A549 (cell line): Measurements from ENCODE around the gene MRPS9.

Source experiments
- EP300 ChIP-seq, 2 experiments: fragments of >200 bp; sonication (Bioruptor Twin); formaldehyde crosslinking; IDR thresholded peaks; 2 replicates in 1 of 2; 3 replicates in 1 of 2; pipeline ENCODE4 v1.6.1; 2016 to 2017
- ESRRA ChIP-seq: fragments of 150-350 bp; IDR thresholded peaks from 2 replicates; pipeline ENCODE4 v1.6.1; 2014; ENCODE audit warnings: mild to moderate bottlenecking, low read length, borderline replicate concordance
- GATA3 ChIP-seq: IDR thresholded peaks from 2 replicates; pipeline ENCODE4 v1.6.1; 2012; ENCODE audit warnings: borderline replicate concordance
- HOXA7 ChIP-seq: fragments of 250-450 bp; sonication (Bioruptor Pico); IDR thresholded peaks from 2 replicates; pipeline ENCODE4 v1.5.0; 2020; ENCODE audit warnings: mild to moderate bottlenecking, moderate library complexity
- MYC ChIP-seq: IDR thresholded peaks from 2 replicates; pipeline ENCODE4 v1.6.1; 2012; ENCODE audit warnings: mild to moderate bottlenecking, inconsistent platforms, low read length, improper control_type of control experiment, borderline replicate concordance
- PHF8 ChIP-seq: fragments of 200-600 bp; sonication (generic); IDR thresholded peaks from 2 replicates; pipeline ENCODE4 v1.6.1; 2016; ENCODE audit warnings: low read depth, mild to moderate bottlenecking, antibody characterized with exemption, moderate library complexity, borderline replicate concordance
- POLR2A ChIP-seq: IDR thresholded peaks from 2 replicates; pipeline ENCODE4 v1.6.1; 2012; ENCODE audit warnings: mild to moderate bottlenecking, low read length
- RAD21 ChIP-seq, 2 experiments: fragments of >200 bp in 1 of 2; sonication (Bioruptor Twin) in 1 of 2; formaldehyde crosslinking in 1 of 2; IDR thresholded peaks in 1 of 2; conservative IDR thresholded peaks in 1 of 2; 2 replicates in 1 of 2; 3 replicates in 1 of 2; pipeline ENCODE4 v1.6.1; 2012 to 2018; ENCODE audit warnings: inconsistent platforms in 1 of 2
- SMC3 ChIP-seq: fragments of >200 bp; sonication (Bioruptor Twin); formaldehyde crosslinking; IDR thresholded peaks from 3 replicates; pipeline ENCODE4 v1.6.1; 2018; ENCODE audit warnings: inconsistent platforms
- ZSCAN20 ChIP-seq: fragments of 250-450 bp; sonication (Bioruptor Pico); IDR thresholded peaks from 2 replicates; pipeline ENCODE4 v1.8.0; 2022; ENCODE audit warnings: mild to moderate bottlenecking, moderate library complexity
- TF ChIP-seq, protein P1 (sequence below): fragments of >200 bp; sonication (Bioruptor Twin); formaldehyde crosslinking; IDR thresholded peaks from 3 replicates; pipeline ENCODE4 v1.5.1; 2016
- TF ChIP-seq, protein P2 (sequence below): fragments of 200-600 bp; sonication (generic); IDR thresholded peaks from 2 replicates; pipeline ENCODE4 v1.6.1; 2016; ENCODE audit warnings: antibody characterized with exemption, mild to moderate bottlenecking, moderate library complexity

DNA sequence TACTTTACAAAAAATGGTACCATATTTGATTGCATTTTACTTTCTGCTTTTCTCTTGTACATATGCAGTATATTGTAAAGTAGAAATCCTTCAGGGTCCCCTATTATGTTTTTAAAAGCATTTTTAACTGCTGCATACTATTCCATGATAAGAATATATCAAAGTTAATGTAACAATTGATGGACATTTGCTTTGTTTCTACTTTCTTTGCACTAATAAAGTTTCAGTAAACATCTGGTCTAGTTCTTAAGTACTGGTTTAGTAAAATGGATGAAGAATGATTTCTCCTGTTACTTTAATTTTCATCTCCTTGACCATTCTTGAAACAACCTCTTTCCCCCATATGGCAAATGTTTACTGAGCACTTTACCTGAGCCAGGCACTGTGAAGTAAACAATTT is 1.7 kb downstream of the MRPS9 start:
- TF ChIP-seq, protein P1, sequence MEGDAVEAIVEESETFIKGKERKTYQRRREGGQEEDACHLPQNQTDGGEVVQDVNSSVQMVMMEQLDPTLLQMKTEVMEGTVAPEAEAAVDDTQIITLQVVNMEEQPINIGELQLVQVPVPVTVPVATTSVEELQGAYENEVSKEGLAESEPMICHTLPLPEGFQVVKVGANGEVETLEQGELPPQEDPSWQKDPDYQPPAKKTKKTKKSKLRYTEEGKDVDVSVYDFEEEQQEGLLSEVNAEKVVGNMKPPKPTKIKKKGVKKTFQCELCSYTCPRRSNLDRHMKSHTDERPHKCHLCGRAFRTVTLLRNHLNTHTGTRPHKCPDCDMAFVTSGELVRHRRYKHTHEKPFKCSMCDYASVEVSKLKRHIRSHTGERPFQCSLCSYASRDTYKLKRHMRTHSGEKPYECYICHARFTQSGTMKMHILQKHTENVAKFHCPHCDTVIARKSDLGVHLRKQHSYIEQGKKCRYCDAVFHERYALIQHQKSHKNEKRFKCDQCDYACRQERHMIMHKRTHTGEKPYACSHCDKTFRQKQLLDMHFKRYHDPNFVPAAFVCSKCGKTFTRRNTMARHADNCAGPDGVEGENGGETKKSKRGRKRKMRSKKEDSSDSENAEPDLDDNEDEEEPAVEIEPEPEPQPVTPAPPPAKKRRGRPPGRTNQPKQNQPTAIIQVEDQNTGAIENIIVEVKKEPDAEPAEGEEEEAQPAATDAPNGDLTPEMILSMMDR: no peak
- TF ChIP-seq POLR2A (no peak), SMC3 (no peak), GATA3 (no peak), EP300 (IDR thresholded peaks at IDR 0.05) (no peak), MYC (no peak), ESRRA (no peak), PHF8 (no peak), HOXA7 (CRISPR knock-in tag) (no peak), RAD21 (conservative IDR thresholded peaks at IDR 0.05 in 1 of 2, IDR thresholded peaks at IDR 0.05 in 1 of 2) (no peak), ZSCAN20 (no peak)
- TF ChIP-seq, protein P2, sequence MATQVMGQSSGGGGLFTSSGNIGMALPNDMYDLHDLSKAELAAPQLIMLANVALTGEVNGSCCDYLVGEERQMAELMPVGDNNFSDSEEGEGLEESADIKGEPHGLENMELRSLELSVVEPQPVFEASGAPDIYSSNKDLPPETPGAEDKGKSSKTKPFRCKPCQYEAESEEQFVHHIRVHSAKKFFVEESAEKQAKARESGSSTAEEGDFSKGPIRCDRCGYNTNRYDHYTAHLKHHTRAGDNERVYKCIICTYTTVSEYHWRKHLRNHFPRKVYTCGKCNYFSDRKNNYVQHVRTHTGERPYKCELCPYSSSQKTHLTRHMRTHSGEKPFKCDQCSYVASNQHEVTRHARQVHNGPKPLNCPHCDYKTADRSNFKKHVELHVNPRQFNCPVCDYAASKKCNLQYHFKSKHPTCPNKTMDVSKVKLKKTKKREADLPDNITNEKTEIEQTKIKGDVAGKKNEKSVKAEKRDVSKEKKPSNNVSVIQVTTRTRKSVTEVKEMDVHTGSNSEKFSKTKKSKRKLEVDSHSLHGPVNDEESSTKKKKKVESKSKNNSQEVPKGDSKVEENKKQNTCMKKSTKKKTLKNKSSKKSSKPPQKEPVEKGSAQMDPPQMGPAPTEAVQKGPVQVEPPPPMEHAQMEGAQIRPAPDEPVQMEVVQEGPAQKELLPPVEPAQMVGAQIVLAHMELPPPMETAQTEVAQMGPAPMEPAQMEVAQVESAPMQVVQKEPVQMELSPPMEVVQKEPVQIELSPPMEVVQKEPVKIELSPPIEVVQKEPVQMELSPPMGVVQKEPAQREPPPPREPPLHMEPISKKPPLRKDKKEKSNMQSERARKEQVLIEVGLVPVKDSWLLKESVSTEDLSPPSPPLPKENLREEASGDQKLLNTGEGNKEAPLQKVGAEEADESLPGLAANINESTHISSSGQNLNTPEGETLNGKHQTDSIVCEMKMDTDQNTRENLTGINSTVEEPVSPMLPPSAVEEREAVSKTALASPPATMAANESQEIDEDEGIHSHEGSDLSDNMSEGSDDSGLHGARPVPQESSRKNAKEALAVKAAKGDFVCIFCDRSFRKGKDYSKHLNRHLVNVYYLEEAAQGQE: no peak
